Cardiac fibroblast (primary cell): Measurements from ENCODE around the gene TBX1.
A peak's percentile ranks its signal among the peaks of the same experiment; 100 is the strongest.

Experiments used
- DNase-seq, 2 donors: peaks; one replicate each; pipeline versions ENCODE4 v3.0.0 to v3.0.0-alpha.2; 2010; ENCODE audit warnings: low read depth in 2 of 2
- H3K4me3 ChIP-seq, 2 donors: replicated peaks in 1 of 2; 1 replicate in 1 of 2; 2 replicates in 1 of 2; pipeline ENCODE4 v1.5.1; 2011; ENCODE audit warnings: low read depth in 2 of 2, low read length in 2 of 2, mild to moderate bottlenecking in 2 of 2, moderate library complexity in 1 of 2
- CTCF ChIP-seq: IDR thresholded peaks from one replicate; pipeline ENCODE4 v1.5.1; 2011; ENCODE audit warnings: low read depth, mild to moderate bottlenecking, low read length, inconsistent platforms

Gene TBX1

DNA sequence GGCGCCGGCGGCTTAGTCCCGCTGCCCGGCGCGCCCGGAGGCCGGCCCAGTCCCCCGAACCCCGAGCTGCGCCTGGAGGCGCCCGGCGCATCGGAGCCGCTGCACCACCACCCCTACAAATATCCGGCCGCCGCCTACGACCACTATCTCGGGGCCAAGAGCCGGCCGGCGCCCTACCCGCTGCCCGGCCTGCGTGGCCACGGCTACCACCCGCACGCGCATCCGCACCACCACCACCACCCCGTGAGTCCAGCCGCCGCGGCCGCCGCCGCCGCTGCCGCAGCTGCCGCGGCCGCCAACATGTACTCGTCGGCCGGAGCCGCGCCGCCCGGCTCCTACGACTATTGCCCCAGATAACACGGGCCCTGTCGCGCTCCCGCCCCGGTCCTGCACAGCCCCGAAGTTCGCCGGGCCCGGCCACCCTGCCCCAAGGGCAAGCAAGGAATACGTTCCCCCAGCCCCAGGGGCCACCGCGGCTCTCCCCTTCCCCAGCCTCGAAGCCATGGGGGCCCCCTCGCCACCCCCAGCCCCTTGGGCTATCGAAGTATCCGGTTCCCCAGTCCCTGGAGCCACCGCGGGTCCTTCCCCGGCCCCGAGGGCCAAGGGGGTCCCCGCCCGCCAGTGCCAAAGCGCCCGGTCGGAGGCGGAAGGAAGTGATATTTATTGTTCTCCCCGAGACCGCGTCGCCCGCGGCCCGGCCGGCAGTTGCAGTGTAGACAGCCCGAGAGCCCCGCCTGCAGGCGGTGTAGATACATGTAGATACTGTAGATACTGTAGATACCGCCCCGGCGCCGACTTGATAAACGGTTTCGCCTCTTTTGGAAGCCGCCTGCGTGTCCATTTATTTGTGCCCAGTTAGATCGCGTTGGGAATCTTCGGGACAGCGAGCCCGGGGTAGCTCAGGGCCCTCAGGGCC is 6.2 kb downstream of the TBX1 start:
- DNase-seq: peak in 1 of 2 donors; percentile 38
- peak; percentile 29 for TF ChIP-seq CTCF
- peak overlapping the region; percentile 11 to 34 for H3K4me3 ChIP-seq

- H3K4me3 ChIP-seq: peak overlapping the region in 1 of 2 donors; percentile 34
- no peak for TF ChIP-seq CTCF
- no peak for DNase-seq
Measured at GRCh38 chr22:19767427-19768341, 7.1 kb downstream of the TBX1 start.

DNA sequence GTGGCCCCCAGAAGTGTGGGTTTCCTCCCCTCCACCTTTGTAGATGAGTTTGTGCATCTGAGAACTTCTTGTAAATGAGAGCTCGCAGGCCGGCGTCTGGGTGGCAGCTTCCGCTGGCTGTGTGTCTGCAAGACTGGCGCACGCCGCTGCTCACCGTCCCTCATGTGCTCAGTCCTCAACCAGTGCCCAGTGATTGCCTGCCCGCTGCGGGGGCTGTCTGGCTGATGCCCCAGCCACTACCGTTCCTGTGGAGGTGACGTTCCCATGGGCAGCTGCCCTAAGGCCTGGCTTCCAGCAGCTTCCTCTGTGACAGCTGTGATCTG is 8.8 kb downstream of the TBX1 start:
- DNase-seq: no peak
- no peak for TF ChIP-seq CTCF
- no peak overlapping the region for H3K4me3 ChIP-seq

DNA sequence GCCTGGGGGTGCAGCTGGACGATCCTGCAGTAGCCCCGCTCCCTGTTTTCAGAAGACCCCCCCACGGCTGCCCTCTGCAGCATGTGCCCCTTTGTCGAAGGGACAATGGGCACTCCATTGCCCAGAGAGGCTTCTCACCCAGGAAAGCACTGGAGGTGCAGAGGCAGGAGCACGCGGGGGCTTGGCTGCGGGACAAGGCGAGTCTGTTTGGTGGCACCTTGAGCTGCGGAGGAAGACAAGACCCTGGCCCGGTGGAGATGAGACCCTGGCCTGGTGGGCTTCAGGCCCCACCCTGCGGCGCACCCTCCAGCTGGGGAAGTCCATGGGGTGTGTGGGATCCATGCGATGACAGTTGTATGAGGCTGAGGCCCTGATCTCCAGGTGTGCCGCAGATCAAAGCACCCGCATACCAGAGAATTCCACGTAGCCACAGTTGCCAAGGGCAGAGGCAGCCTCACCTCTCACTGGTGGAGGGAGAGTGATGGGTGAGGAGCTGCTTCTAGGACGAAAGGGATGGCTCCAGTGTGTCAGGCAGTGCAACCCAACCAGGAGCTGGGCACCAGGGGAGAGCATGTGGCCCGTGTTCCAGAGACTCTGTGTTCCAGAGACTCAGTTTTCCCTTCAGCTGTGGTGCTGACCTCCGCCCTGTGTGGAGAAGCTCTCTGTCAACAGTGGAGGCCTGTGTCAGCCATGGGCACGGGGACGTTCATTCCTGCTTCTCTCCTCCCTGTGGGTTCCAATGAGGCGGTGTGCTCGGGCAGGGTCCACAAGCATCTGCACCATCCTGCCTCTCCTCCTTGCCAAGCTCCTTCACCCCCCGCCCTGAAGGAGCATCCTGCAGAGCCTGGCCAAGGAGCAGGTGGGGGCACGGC is 10.0 kb downstream of the TBX1 start:
- DNase-seq: no peak
- TF ChIP-seq CTCF: no peak

DNA sequence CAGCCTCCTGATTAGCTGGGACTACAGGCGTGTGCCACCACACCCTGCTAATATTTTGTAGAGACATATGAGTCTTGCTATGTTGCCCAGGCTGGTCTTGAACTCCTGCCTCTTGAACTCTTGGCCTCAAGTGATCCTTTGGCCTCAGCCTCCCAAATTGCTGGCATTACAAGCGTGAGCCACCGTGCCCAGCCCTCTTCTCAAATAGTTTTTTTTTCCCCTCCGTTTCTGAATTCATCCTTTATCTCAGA is 11.8 kb downstream of the TBX1 start:
- H3K4me3 ChIP-seq: no peak overlapping the region
- no peak for TF ChIP-seq CTCF
- no peak for DNase-seq

More for the DNA sequence above, 10.0 kb downstream of the TBX1 start:
- H3K4me3 ChIP-seq: no peak overlapping the region

GRCh38 chr22:19772673-19773469 is 12.3 kb downstream of the TBX1 start:
- TF ChIP-seq CTCF: no peak
- H3K4me3 ChIP-seq: no peak overlapping the region
- peak in 1 of 2 donors; percentile 19 for DNase-seq
